GM19463 (cell line): ENCODE data around the gene FANCE.

Experiments
- ATAC-seq: cut with Tn5 transposase; IDR thresholded peaks from one replicate; pipeline ENCODE4 v1.9.1; 2021; ENCODE audit warnings: mild to moderate bottlenecking, moderate library complexity; ENCODE audit not compliant: unreplicated experiment

FANCE gene

GRCh38 chr6:35463292-35463691 lies 11.2 kb downstream of the FANCE start:
- no peak for ATAC-seq

- no peak for ATAC-seq
Observed at GRCh38 chr6:35465646-35466045, 13.5 kb downstream of the FANCE start.

- peak; percentile 82 for ATAC-seq
Observed at GRCh38 chr6:35468181-35468979, 16.2 kb downstream of the FANCE start, which contains the start of gene RPL10A. Gene RPL10A (plus strand): TSS chr6:35468401. CDS start chr6:35468435, 34 bp downstream.

GRCh38 chr6:35468980-35469750 lies 17.0 kb downstream of the FANCE start:
- no peak for ATAC-seq

GRCh38 chr6:35469751-35470662 lies 17.9 kb downstream of the FANCE start:
- no peak for ATAC-seq

- ATAC-seq: no peak
Observed at GRCh38 chr6:35470663-35471120, 18.6 kb downstream of the FANCE start.

- no peak for ATAC-seq
Observed at GRCh38 chr6:35471836-35472345, 19.8 kb downstream of the FANCE start.

GRCh38 chr6:35473075-35473849 lies 21.1 kb downstream of the FANCE start:
- ATAC-seq: no peak

GRCh38 chr6:35473850-35474130 lies 21.7 kb downstream of the FANCE start:
- no peak for ATAC-seq

GRCh38 chr6:35474131-35474941 lies 22.2 kb downstream of the FANCE start:
- no peak for ATAC-seq

GRCh38 chr6:35474942-35475570 lies 22.9 kb downstream of the FANCE start:
- ATAC-seq: no peak

GRCh38 chr6:35475573-35475972 lies 23.4 kb downstream of the FANCE start:
- no peak for ATAC-seq

- no peak for ATAC-seq
Observed at GRCh38 chr6:35476004-35476403, 23.9 kb downstream of the FANCE start.

GRCh38 chr6:35477028-35477427 lies 24.9 kb downstream of the FANCE start:
- ATAC-seq: no peak

GRCh38 chr6:35477551-35478179 lies 25.5 kb downstream of the FANCE start:
- ATAC-seq: no peak

GRCh38 chr6:35478259-35478658 lies 26.1 kb downstream of the FANCE start:
- ATAC-seq: no peak

- ATAC-seq: no peak
Observed at GRCh38 chr6:35480176-35480575, 28.0 kb downstream of the FANCE start.

- no peak for ATAC-seq
Observed at GRCh38 chr6:35481226-35481625, 29.1 kb downstream of the FANCE start.
